ENCODE data around the gene ZNF571. TPM values are rescaled to one million over a fixed set of nuclear protein-coding genes. Genes with fewer than 3 reads are reported as not detected.

The ZNF571 gene
- total RNA-seq = 1.1 and 1.5 TPM in 2 replicates

DNA sequence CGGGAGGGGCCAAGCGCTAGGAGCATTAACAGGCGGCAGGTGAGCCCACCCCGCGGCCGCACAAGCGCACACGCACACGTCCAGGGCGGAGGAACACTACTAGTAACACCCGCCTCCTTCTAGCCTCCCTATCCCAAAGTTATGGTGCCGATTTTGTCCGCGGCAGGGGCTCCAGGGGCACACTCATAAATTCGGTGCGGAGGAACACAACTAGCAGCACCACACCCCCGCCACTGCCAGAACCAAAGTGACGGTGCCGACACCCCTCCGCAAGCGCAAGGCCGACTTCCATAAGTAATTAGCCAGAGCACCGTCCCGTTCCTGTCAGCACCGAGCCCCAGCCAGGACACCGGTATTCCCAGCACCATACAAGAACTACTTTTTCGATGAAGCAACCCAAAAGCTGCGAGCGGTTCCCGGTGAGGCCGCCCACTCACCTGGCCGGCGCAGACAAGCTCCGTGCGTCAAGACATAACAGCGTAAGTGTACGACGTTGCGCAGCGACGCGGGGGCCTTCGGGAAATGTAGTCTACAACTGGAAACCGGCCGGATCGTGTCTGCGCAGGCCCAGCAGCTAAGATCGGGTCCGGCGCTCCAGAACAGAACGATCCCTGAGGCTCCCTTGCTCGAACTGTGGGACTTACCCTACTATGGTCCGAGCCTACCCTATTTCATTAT lies at the start of gene ZNF571, which contains the start of gene ZNF540:
TSS of gene ZNF571 (minus strand) at position 489 of the 678 bp plus-strand sequence. CDS start 8,116 bp downstream, outside the sequence.
TSS of gene ZNF540 (plus strand) at position 573 of the 678 bp plus-strand sequence. CDS start 3,572 bp downstream, outside the sequence.

Other genes with a start within 250 kb of the ZNF571 start
- gene ZNF527, start 223.7 kb downstream of the ZNF571 start, total RNA-seq = 2.8 and 4.9 TPM in 2 replicates
- gene ZNF569, start 127.3 kb downstream of the ZNF571 start, total RNA-seq = 3.7 and 6.3 TPM in 2 replicates
- 6.3 and 8.4 TPM in 2 replicates for gene ZNF570, start 125.4 kb downstream of the ZNF571 start, total RNA-seq
- 0.44 and 1.0 TPM in 2 replicates for gene ZNF793, start 87.9 kb downstream of the ZNF571 start, total RNA-seq
- 0.22 and 0.29 TPM in 2 replicates for gene ZNF540, start 84 bp upstream of the ZNF571 start, total RNA-seq
- gene ZFP30, start 60.7 kb upstream of the ZNF571 start, total RNA-seq = 10.9 and 21.9 TPM in 2 replicates
- gene ZNF607, start 125.0 kb upstream of the ZNF571 start, total RNA-seq = 2.4 and 3.4 TPM in 2 replicates
- gene ZNF573, start 184.8 kb upstream of the ZNF571 start, total RNA-seq = 3.3 and 5.0 TPM in 2 replicates